HG03097 (cell line): ENCODE data around the gene AOPEP.
"Not testable (repeated sequence)": the region's sequence is repeated elsewhere in the genome, so short reads cannot be mapped to it uniquely, and the experiment has no call there.

Experiments used
- ATAC-seq: cut with Tn5 transposase; IDR thresholded peaks from one replicate; pipeline ENCODE4 v1.9.1; 2021; ENCODE audit not compliant: unreplicated experiment, low FRiP score

AOPEP gene

DNA sequence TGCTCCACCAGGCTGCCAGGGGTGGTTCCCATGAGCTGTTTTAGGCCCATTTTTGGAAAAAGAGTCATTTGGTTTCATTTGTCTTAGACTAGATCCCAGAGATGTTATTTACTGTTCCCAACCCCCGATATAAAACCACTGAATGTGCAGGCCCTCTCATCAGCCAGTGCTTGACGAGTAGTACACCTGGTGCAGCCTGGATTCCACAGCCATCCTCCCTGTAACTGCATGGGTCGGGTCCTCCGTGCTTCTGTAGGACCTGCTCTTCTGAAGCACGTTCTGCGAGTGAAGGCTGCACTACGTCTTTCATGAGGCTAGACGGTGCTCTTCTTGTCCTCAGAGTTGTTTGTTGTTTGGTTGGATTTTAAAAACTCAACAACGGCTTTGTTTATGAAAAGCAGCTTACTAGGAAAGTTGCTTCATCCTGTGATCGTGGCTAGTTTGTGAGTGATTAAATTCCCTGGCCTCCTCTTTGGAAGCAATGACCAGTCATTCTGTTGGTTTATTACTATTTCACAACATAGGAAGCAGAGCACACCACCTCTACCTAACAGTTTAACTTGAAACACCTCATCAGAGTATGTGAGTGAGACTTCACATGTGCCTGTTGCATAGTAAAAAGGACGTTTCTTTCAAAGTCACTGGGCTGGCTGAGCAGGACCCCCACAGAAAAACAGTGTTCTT is 135.2 kb downstream of the AOPEP start:
- no peak for ATAC-seq

DNA sequence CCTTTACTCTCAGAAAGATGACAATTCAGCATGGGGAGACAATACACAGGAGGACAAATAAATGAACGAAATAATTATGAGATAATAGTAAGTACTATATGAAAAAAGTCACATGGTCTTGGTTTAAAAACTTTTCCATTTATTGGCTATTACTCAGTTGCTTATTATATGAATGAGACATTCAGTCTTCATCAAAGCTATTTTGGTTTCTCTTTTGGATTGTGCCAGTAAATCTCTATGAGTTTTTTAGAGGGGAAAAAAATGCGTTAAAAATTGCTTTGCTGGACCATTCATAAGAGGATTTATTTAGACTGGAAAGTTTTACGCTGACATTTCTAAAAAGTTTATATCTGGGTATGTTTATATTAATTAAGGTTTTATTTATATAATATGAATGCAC is 137.7 kb downstream of the AOPEP start:
- no peak for ATAC-seq

DNA sequence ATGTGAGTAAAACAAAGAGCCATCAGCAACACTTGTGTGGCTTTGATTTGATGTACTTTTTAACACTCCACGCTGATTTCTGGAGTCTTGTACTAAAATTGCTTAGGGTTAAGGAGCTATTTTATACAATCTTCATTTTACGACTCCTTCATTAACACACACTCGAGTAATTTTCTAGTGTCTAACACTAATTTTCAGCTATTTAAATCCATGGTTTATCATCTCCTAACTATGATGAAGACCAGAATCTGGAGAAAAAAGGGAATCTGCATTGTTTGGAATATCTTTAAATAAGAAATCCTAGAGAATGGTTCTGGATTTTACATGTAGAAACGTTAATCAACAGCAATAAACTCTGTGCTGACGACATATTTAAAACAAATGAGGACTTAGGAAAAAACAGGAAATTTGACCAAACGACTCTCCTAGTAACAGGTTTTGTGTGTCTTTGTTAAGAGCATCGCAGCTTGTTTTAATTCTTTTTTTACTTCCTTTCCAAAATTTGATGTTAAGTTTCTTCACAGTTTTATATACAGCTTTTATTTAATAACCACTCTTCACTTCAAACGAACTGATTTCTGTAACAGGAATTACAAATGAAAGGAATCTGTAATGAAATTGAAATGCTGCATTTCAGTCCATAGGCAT is 138.5 kb downstream of the AOPEP start:
- ATAC-seq = no peak

DNA sequence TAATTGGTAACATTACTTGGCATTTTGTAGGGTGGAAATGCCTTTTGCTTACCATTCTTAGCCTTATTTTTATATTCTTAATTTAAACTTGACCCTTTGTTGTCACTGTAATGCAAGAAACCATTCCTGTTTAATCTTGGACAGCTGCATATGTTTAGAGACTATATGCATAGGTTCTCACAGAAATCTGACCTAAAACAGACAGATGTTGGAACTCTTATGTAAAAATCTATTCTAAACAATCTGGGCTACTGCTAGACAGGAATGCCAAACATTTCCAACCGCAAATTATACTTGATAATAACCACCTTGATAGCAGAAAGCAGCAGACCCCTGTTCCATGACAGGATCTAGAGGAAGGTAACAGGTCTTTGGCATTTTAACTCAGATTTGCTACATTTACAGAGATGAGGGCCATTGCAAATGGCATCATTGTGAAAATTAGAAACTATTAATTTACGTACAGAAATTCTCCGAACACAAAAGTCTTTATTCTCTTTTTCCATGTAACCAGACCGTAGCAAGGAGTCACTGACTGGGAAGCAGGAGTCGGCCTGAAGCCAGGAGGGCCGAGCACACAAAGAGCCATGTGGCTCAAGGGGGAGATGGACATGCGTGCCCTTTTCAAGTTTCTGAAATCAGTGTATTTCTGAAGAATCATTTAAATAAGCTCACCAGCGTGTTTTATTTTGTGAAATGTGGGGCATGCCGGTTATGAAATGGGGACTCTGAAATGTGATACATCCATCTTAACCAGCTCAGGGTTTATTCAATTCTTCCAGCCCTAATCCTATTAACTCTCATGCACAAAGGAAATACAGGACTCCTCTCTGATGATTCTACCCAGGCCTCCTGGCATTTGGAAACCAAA is 139.3 kb downstream of the AOPEP start:
- no peak for ATAC-seq

DNA sequence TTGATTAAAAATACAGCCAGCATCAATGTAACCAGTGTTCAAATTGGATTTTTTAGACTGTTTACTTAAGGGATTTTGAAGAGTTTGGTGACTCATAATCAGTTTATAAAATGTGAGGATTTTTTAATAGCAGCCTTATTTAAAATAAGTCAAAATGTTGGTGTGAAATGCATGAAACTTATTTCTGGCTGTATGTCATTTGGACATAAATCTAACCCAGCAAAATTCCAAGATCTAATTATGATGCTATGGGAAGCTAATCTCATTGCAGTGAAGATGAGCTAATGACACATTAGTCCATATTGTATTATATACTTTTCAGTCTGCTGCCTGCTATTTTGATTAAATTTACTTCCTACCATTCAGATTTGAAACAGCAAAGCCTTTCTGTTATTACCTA is 140.3 kb downstream of the AOPEP start:
- ATAC-seq = no peak

DNA sequence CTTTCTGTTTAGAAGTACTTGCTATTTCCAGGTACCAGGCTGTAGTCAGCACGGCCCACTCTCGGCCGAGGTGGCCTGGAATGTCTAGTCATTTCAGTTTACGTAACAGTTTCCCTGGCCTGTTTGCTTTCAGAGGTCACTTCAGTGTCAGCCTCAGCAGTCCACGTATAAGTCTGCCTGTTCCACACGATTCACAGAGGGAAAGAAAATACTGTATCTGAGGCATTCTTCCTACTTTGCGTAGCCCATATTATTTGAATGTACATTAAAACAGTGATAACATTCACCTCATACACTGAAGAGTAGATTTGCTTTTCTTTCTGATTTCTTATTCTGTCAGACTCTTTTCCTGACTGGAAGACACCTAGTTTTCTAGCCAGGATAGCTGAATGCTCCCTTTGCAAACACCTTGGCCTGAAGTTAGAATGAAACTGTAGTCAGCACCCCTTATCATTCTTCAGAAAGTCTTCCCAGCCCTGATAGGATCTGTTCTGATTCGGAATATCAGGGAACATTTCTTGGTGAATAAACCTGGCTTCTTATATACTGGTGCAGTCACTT is 140.9 kb downstream of the AOPEP start:
- no peak for ATAC-seq

DNA sequence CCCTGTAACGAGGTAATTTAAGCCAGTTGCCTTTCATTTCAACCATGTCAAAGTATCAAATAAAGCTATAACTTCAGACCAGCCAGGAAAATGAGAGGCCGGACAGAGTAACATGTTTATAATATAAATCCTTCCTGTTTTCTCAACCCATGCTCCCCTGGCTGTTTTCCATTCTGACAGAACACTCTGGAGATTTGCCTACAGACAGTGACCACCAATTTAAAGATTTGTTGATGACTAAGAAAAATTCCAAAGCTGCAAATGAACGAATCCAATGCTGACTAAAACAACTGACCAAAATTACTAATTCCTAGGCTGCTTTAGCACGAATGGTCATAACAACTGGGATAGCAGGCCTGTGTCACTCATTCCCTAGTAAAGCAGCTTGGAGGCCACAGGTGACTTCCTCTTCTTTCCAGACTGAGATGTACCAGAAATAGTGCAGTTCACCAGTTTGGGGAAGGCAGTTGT is 141.4 kb downstream of the AOPEP start:
- no peak for ATAC-seq

DNA sequence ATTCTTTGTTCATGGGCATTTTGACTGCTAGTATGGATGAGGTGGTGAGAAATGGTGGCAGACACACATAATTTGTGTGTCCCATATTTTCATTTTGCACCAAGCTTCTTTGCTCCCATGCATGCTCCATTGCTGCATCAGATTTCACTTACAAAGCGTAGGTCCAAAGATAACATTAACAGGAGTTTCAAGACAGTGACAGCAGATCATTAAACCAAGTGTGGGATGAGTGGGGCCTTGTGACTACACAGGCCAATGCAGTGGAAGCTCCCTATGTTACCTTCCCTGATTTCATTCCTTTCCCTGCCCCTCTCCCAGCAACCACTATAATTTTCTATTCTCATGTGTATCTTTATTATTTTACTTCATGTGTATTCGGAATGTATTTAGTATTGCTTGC is 142.0 kb downstream of the AOPEP start:
- ATAC-seq = no peak

DNA sequence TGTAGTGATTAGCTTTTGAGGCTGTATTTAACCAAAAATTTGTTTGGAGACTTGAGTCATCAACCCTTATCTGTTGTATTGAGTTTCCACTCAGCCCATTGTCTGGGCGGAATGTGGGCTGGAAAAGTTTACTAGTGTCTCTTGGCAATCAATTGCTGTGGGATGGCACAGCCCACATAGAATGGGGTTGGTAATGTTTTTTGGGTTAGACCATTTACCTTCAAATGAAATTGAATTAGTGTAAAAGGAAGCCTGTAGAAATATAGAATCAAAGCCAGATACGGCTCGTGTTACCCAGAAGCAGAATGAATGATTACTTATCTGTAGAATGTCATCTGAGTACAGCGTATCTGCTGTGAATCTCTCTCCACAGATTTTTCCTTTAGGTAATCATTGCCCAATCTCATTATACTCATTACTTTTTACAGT is 142.9 kb downstream of the AOPEP start:
- no peak for ATAC-seq

DNA sequence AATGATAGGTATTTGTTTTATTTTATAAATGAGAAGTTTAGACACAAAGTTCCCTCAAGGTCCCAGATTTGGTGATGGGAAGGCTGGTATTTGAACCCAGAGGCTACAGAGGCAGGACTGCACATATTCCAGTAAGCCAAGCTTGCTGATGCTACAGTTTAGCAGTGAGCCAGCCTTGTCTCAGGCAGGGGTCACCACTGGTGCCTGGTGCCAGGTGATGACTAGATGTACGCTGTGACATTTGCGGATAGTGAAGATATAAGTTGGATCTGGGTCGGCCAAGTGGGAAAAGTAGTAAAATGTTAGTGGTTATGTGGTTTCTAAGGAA is 143.9 kb downstream of the AOPEP start:
- no peak for ATAC-seq

DNA sequence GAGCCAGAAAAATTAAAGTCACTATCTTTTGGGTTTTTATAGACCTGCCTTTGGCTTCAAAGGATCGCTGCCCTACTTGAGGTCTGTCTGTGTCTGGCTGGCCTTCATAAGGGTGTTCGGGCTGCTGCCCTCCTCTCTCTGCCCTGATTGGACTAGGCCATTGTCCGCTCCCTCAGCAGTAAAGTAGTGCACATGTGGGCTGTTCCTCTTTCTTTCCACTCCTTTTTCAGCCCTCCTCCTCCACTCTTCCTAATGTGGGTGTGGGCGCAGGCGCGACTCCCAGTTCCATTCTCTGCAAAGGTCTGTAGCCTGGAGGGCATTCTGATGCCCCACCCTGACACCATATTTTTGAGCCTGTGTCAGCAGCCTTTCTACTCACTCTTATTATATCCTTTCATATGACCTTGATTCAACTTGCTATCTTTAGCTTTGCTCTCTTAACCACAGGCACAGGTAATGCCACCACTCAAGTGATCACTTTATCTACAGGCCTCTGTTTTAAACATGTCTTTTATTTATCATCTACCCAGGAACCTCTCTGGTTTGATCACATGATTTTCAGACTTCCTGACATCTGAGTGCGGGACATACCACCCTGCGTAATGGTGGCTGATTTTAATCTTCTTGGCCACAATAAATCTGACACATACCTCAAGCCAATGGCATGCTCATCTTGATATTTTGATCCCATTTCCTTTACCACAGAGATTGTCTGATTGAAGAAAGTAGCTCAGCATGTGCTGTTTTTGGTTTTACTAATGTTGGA is 144.5 kb downstream of the AOPEP start:
- ATAC-seq = no peak

DNA sequence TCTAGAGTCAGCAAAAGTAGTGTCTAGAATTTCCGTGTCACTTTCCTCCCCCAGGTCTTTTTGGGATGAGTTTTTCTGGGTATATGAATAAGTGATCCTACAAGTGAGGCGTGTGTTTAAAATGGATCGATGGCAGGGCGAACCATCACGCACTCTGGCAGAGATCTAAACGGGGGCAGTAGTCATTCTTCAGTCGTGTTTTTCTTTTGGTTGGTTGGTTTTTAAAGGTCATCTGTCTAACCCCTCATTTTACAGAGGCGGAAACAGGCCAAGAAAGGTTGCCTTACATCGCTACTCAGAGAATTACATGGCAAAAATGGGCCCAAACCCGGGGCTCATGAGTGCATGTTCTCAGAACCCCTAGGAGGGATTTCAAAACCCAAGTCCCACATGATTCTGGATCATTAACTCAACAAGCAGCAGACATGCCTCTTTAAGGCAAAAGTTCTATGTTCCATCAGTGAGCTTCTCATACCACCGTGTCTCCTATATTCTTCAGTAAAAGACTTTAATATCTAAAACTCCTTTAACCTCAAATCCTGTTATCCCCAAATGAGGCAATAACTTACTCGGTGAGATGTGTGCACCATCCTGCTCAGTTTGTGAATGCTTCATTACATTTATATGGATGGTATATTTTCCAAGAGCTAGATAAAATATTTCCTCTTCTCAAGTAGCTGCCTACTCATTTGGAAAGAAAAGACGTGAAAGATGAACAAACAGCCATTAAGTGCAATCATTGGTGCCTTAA is 145.8 kb downstream of the AOPEP start:
- ATAC-seq = no peak

DNA sequence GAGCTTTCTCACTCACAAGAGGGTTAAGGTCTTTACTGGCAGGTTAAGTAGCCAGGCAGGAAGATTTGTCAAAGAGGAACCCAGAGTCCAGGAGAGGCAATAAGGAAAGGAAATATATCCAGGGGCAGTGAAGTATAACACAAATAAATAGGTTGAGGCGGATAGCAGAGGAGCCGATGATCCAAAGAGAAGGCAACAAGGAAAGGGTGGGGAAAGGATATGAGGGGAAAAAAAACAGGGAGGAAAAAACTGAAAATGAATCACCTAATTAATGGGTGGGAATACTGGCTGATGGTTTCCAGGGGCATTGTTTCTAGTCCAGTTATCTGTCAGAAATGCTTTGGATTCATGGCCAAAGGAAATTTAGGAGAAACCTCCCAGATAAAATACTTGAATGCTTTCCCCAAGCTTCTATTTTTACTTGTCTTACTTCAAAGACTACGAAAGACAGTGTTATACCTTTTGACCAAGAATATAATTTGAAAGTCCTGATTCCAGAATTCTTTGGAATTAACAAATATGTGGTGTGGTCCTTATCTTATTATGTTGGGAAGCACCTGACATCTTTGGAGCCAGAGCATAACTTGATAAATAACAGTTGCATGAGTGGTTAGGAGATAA is 146.5 kb downstream of the AOPEP start:
- ATAC-seq = no peak

DNA sequence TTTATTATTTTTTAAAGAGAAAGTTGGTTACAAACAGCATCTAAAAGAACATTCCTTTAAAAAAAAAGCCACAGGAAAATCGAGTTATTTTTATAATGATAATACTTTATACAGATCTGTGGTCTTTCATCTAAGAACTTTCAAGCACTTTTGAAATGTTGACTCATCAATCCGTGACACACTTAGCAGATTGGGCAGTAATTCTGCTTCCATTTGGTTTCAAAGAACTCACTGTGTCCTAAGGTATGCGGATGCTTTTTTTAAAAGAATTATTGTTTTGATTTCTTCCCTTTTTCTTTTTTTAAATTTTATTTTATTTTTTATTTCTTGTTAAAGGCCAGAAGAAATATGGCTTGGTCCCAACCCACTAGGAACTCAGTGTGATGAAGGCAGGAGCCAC is 147.8 kb downstream of the AOPEP start:
- ATAC-seq = no peak

DNA sequence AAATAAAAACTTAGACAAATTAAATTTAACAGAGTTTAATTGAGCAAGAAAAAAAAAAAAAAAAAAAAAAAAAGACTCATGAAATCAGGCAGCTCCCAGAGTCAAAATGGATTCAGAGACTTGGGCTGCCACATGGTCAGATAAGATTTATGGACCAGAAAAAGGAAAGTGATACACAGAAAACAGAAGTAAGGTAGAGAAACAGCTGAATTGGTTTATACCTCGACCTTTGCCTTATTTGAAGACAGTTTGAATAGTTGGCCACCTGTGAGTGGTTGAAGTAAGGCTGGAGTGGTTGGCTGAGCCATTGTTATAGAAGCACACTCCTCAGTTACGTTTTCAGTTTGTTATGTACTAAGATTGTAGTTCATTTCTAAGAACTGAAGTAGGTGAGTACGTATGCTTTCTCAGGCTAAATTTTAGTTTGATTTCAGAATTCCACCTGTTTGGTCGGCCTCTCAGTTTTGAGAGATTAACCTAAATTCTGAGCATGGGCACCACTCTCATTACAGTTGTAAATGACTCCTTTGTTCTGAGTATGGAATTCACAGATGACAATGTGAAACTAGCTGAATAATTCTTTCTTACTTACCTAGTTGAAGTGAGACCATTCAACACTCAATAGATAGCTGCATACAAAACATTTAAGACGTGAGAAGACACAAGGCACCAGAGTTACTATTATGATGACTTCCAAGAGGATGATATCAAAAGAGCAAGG is 149.0 kb downstream of the AOPEP start:
- ATAC-seq = no peak

DNA sequence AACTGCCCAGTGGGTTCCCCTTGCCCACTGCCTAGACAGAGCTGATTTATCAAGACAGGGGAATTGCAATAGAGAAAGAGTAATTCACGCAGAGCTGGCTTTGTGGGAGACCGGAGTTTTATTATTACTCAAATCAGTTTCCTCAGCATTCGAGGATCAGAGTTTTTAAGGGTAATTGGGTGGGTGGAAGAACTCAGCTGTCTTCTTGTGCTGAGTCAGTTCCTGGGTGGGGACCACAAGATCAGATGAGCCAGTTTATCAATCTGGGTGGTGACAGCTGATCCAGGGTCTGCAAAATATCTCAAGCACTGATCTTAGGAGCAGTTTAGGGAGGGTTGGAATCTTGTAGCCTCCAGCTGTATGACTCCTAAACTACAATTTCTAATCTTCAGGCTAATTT is 152.3 kb downstream of the AOPEP start:
- not testable (repeated sequence) for ATAC-seq

DNA sequence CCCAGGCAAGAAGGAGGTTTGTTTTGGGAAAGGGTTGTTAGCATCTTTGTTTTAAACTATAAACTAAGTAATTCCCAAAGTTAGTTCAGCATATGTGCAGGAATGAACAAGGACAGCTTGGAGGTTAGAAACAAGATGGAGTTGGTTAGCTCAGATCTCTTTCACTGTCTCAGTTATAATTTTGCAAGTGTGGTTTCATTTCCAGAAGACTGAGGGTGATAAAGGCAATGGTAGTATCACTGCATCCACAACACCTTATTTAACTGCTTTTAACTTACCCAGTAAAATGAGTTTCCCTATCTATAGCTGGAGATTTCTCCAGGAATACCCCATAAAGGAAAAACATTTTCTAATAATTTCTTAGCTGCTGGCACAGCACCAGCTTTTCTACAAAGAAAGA is 152.7 kb downstream of the AOPEP start:
- no peak for ATAC-seq

DNA sequence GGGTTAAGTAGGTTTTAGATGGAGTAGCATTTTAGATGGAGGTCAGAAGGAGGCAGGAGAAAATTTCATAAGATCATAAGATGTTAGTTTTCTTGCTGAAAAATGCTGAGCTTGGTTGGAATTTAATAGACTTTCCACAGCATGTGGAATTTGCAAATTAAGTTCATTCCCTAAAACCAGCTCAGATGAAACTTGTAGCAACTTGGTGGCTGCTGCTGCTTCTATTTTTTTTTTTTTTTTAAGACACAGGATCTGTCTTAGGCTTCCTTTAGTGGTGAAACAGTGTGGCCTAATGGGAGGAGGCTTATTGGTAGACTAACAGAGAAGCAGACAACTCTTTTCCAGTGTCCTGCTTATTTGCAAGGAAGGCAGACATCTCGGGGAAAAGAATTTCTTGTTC is 154.5 kb downstream of the AOPEP start:
- no peak for ATAC-seq

DNA sequence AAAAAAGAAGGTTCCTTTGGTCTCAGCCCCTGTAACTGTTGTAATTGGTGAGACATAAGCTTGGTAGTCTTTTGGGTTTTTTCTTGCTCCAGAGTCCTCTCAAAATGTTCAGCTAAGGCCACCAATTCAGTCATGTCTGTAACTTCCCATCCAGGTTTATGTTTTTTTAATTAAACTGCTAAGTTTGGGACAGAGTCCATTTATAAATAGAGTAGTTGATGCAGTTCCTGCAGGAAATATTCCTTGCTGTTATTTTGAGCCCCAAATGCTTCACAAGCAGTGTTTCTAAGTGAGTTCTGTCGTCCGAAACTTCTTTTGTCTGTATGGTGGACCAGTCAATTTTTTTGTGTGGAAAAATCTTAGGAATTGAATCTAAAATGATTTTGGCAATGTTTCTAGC is 155.0 kb downstream of the AOPEP start:
- no peak for ATAC-seq
